Transverse colon (tissue), 4 donors: ENCODE results near the gene SERPINB12. TPM values are rescaled to one million over a fixed set of nuclear protein-coding genes. Genes with fewer than 3 reads are reported as not detected.

Experiments
- DNase-seq: peaks from one replicate; pipeline ENCODE4 v3.0.0-alpha.2; 2019
- H3K27ac ChIP-seq, 4 donors: fragments of 200-600 bp; sonication (generic); 2 replicates each; pipeline ENCODE4 v1.5.1; 2016 to 2018; ENCODE audit warnings: inconsistent platforms in 4 of 4
- H3K27me3 ChIP-seq: fragments of 200-600 bp; sonication (generic); 2 replicates; pipeline ENCODE4 v1.5.1; 2017; ENCODE audit warnings: inconsistent platforms
- H3K36me3 ChIP-seq, 4 donors: fragments of 200-600 bp; sonication (generic); 2 replicates each; pipeline ENCODE4 v1.5.1; 2017 to 2019; ENCODE audit warnings: inconsistent platforms in 4 of 4
- H3K4me1 ChIP-seq, 4 donors: fragments of 200-600 bp; sonication (generic); 2 replicates each; pipeline ENCODE4 v1.5.1; 2017 to 2020; ENCODE audit warnings: inconsistent platforms in 4 of 4
- H3K4me3 ChIP-seq, 4 donors: fragments of 200-600 bp; sonication (generic); 1 replicate in 1 of 4; 2 replicates in 3 of 4; pipeline versions ENCODE4 v1.5.1 to v1.6.1; 2017 to 2019; ENCODE audit warnings: inconsistent platforms in 4 of 4
- H3K9me3 ChIP-seq, 2 donors: fragments of 200-600 bp; sonication (generic); 2 replicates each; pipeline ENCODE4 v1.5.1; 2017 to 2019; ENCODE audit warnings: inconsistent platforms in 2 of 2
- EP300 ChIP-seq: sonication (generic); formaldehyde crosslinking; IDR thresholded peaks from one replicate; pipeline ENCODE4 v1.6.1; 2017; ENCODE audit warnings: antibody characterized with exemption, low read depth
- POLR2A ChIP-seq: fragments of 450-650 bp; IDR thresholded peaks from one replicate; pipeline ENCODE4 v1.6.1; 2016; ENCODE audit warnings: antibody characterized with exemption, mild to moderate bottlenecking, moderate library complexity
- POLR2AphosphoS5 ChIP-seq, 3 donors: sonication (generic); formaldehyde crosslinking; IDR thresholded peaks; one replicate each; pipeline ENCODE4 v1.6.1; 2016; ENCODE audit warnings: antibody characterized with exemption in 3 of 3
- WGBS, 2 donors: methylation state at CpG; one replicate each; pipeline ENCODE4 v1.1.5; 2018; ENCODE audit warnings: low coverage in 1 of 2; 5-methylcytosine and 5-hydroxymethylcytosine counted together
- in situ Hi-C, 4 donors: fragments of 200-750 bp; cut with MboI; loops; one replicate each; pipeline versions ENCODE4 v1.15.0 to v1.15.1; 2017; ENCODE audit warnings: low sequenced_read_pairs in 3 of 4, low pct_ligation_motif_present in 1 of 4, low pct_unique_long_range_greater_than_20kb in 1 of 4
- intact Hi-C: fragments of 100-400 bp; cut with DNase I; formaldehyde crosslinking; loops from one replicate; pipeline ENCODE4 v1.15.1; 2023; ENCODE audit warnings: low total_unique reads
- total RNA-seq, 4 donors: library from RNA; depleted of rRNA; stranded (reverse); fragments of >200 nt; gene quantifications; one replicate each; pipeline ENCODE4 v1.1.0, GENCODE V29; 2016
- TF ChIP-seq, protein P1 (sequence below), 5 experiments: fragments of 200-600 bp in 3 of 5; fragments of 450-650 bp in 2 of 5; sonication (generic) in 3 of 5; IDR thresholded peaks; 1 replicate in 2 of 5; 2 replicates in 3 of 5; pipeline ENCODE4 v1.5.1; 2016 to 2017; ENCODE audit warnings: antibody characterized with exemption in 5 of 5, inconsistent platforms in 3 of 5, mild to moderate bottlenecking in 2 of 5, moderate library complexity in 1 of 5

SERPINB12 gene
- total RNA-seq, 4 donors from 2014 or later = not detected

DNA sequence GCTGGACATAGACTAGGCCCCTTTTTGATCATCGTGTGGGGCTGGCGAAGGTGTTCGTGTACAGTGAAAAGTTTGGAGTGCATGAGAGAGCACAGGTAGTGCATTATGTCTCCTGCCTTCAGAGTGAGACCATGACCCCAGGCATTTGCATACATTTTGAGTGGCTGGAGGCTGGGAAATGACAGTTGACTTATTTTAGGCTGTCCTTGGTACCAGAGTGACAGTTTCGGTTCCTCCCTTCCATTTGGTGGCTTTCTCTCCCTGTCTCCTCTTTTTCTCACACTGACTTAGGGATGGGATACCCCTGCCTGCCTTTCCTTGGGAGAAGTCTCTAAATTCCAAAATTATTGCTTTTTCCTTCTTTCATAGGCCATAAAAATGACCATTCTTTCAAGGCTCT, 20.1 kb downstream of the SERPINB12 start:
- Histone ChIP-seq H3K36me3 (no peaks in the 10 kb centered on the region), H3K9me3 (no peaks in the 10 kb centered on the region), H3K27me3 (no peaks in the 10 kb centered on the region), H3K4me3 (no peak overlapping the region), H3K4me1 (no peaks in the 10 kb centered on the region), H3K27ac (no peak overlapping the region)
- DNase-seq = no peak
- 82 to 87% methylated on average over 4 of the region's 4 CpGs for WGBS, 2 donors
- in situ Hi-C loops (no loop called here), intact Hi-C loops (no loop called here)
- TF ChIP-seq POLR2AphosphoS5 (IDR thresholded peaks at IDR 0.05) = no peak
- no peak for TF ChIP-seq EP300
- TF ChIP-seq POLR2A = no peak
- TF ChIP-seq, protein P1, sequence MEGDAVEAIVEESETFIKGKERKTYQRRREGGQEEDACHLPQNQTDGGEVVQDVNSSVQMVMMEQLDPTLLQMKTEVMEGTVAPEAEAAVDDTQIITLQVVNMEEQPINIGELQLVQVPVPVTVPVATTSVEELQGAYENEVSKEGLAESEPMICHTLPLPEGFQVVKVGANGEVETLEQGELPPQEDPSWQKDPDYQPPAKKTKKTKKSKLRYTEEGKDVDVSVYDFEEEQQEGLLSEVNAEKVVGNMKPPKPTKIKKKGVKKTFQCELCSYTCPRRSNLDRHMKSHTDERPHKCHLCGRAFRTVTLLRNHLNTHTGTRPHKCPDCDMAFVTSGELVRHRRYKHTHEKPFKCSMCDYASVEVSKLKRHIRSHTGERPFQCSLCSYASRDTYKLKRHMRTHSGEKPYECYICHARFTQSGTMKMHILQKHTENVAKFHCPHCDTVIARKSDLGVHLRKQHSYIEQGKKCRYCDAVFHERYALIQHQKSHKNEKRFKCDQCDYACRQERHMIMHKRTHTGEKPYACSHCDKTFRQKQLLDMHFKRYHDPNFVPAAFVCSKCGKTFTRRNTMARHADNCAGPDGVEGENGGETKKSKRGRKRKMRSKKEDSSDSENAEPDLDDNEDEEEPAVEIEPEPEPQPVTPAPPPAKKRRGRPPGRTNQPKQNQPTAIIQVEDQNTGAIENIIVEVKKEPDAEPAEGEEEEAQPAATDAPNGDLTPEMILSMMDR (IDR thresholded peaks at IDR 0.05) = no peak

DNA sequence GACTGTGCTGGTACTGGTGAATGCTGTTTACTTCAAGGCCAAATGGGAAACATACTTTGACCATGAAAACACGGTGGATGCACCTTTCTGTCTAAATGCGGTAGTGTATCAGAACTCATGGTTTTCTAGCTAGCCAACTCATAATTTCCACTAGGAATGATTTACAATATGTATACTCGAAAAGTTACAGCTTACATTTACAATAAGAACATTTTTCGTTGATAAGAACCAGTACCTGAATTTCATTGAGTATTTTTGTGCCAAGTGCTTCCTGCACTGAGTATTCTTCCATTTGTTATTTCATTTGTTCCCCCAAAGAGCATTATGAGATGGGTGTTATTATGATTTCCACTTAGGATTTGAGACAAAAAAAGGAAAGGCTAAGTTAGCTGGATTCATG, 21.9 kb downstream of the SERPINB12 start:
- WGBS, 2 donors = 67 to 78% methylated on average over 4 of the region's 4 CpGs

DNA sequence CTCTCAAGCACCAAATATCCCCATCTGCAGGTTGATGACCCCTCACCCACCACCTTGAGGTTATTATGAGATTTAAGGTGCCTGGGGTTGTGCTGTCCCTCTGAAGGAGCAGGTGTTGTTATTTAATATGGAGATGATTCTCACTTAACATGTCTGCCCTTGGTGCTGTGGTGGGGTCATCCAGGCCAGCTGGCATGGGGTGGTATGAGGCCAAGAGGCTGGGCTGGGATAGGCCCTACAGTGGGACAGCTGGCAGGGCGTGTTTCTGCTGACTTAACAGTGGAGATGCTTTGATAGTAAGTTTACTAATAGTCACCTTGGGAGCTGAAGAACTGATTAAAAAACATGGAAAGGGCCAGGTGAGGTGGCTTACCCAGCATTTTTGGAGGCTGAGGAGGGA, 22.4 kb downstream of the SERPINB12 start:
- no peaks in the 10 kb centered on the region for H3K36me3 ChIP-seq
- H3K9me3 ChIP-seq = no peaks in the 10 kb centered on the region
- H3K27ac ChIP-seq = no peak overlapping the region
- H3K4me1 ChIP-seq = no peaks in the 10 kb centered on the region
- in situ Hi-C loops = no loop called here
- intact Hi-C loops = no loop called here
- TF ChIP-seq EP300 (no peak), POLR2AphosphoS5 (IDR thresholded peaks at IDR 0.05) (no peak), POLR2A (no peak)
- TF ChIP-seq, protein P1 (IDR thresholded peaks at IDR 0.05) = no peak
- WGBS, 2 donors = 86% methylated on average over 1 of the region's 1 CpG; no CpG with 5 or more reads in 1 of the 2 donors
- H3K4me3 ChIP-seq = no peak overlapping the region
- H3K27me3 ChIP-seq = no peaks in the 10 kb centered on the region
- DNase-seq = no peak

More for the DNA sequence above, 21.9 kb downstream of the SERPINB12 start:
- intact Hi-C loops (no loop called here), in situ Hi-C loops (no loop called here)
- H3K9me3 ChIP-seq = no peaks in the 10 kb centered on the region
- no peak for DNase-seq
- H3K4me3 ChIP-seq = no peak overlapping the region
- H3K27me3 ChIP-seq = no peaks in the 10 kb centered on the region
- no peak for TF ChIP-seq POLR2AphosphoS5 (IDR thresholded peaks at IDR 0.05)
- TF ChIP-seq, protein P1 (IDR thresholded peaks at IDR 0.05) = no peak
- H3K4me1 ChIP-seq = no peaks in the 10 kb centered on the region
- no peak overlapping the region for H3K27ac ChIP-seq
- H3K36me3 ChIP-seq = no peaks in the 10 kb centered on the region

DNA sequence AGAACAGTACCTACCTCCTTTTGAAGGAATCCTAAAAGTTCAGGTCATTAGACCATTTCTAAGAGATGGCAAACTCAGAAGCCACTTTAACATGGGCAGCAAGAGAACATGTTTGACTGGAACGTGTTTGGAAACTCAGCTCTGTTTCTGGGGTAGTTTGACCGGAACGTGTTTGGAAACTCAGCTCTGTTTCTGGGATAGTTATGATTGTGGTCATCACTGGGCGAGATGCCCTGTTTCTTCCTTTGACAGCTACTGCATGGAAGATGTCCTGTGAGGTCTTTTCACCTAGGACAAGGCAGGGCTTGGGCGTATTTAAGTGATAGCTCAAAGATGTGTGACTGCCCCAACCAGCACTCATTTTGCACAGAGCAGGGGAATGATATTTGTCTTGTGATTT, 25.1 kb downstream of the SERPINB12 start:
- Histone ChIP-seq H3K9me3 (no peaks in the 10 kb centered on the region), H3K36me3 (no peaks in the 10 kb centered on the region), H3K27ac (no peak overlapping the region), H3K27me3 (no peaks in the 10 kb centered on the region), H3K4me3 (no peak overlapping the region), H3K4me1 (no peaks in the 10 kb centered on the region)
- in situ Hi-C loops = no loop called here
- TF ChIP-seq POLR2A (no peak), POLR2AphosphoS5 (IDR thresholded peaks at IDR 0.05) (no peak), EP300 (no peak)
- TF ChIP-seq, protein P1 (IDR thresholded peaks at IDR 0.05) = no peak
- DNase-seq = no peak
- WGBS, 2 donors = 75% methylated on average over 5 of the region's 5 CpGs; no CpG with 5 or more reads in 1 of the 2 donors
- intact Hi-C loops = no loop called here
